Spleen (tissue), 11 donors: ENCODE results near the gene MBNL2. TPM values are rescaled to one million over a fixed set of nuclear protein-coding genes. Genes with fewer than 3 reads are reported as not detected.

Experiments used
- DNase-seq: peaks from one replicate; pipeline ENCODE4 v3.0.0-alpha.2; 2020
- H3K27ac ChIP-seq, 8 donors: fragments of 200-600 bp; sonication (generic) in 7 of 8; 1 replicate in 4 of 8; 2 replicates in 4 of 8; pipeline versions ENCODE4 v1.5.0 to v1.8.0; 2016 to 2021; ENCODE audit warnings: inconsistent platforms in 4 of 8, mild to moderate bottlenecking in 4 of 8, moderate library complexity in 1 of 8
- H3K27me3 ChIP-seq, 7 donors: fragments of 200-600 bp; sonication (generic) in 6 of 7; replicated peaks in 1 of 7; 1 replicate in 4 of 7; 2 replicates in 3 of 7; pipeline versions ENCODE4 v1.5.0 to v1.8.0; 2016 to 2021; ENCODE audit warnings: inconsistent platforms in 3 of 7, mild to moderate bottlenecking in 1 of 7
- H3K36me3 ChIP-seq, 6 donors: fragments of 200-600 bp; sonication (generic) in 5 of 6; 1 replicate in 4 of 6; 2 replicates in 2 of 6; pipeline versions ENCODE4 v1.5.0 to v1.8.0; 2016 to 2021; ENCODE audit warnings: inconsistent platforms in 2 of 6
- H3K4me1 ChIP-seq, 6 donors: fragments of 200-600 bp; sonication (generic) in 5 of 6; 1 replicate in 3 of 6; 2 replicates in 3 of 6; pipeline versions ENCODE4 v1.5.0 to v1.8.0; 2016 to 2021; ENCODE audit warnings: inconsistent platforms in 3 of 6
- H3K4me3 ChIP-seq, 8 donors: fragments of 200-600 bp; sonication (generic) in 7 of 8; 1 replicate in 4 of 8; 2 replicates in 4 of 8; pipeline versions ENCODE4 v1.5.0 to v1.8.0; 2016 to 2021; ENCODE audit warnings: inconsistent platforms in 4 of 8, mild to moderate bottlenecking in 4 of 8, moderate library complexity in 2 of 8
- H3K9me3 ChIP-seq, 8 donors: fragments of 200-600 bp; sonication (generic) in 7 of 8; 1 replicate in 4 of 8; 2 replicates in 4 of 8; pipeline versions ENCODE4 v1.5.0 to v1.8.0; 2016 to 2021; ENCODE audit warnings: inconsistent platforms in 4 of 8
- CTCF ChIP-seq, 11 experiments: fragments of 200-600 bp in 7 of 11; fragments of 450-650 bp in 4 of 11; sonication (generic) in 4 of 11; IDR thresholded peaks in 8 of 11; conservative IDR thresholded peaks in 3 of 11; 1 replicate in 7 of 11; 2 replicates in 4 of 11; pipeline versions ENCODE4 v1.4.0 to v1.8.0; 2016 to 2021; ENCODE audit warnings: antibody characterized with exemption in 11 of 11, inconsistent platforms in 4 of 11, mild to moderate bottlenecking in 1 of 11
- POLR2A ChIP-seq, 3 donors: fragments of 450-650 bp; IDR thresholded peaks; one replicate each; pipeline ENCODE4 v1.5.1; 2017; ENCODE audit warnings: antibody characterized with exemption in 3 of 3, mild to moderate bottlenecking in 1 of 3
- POLR2AphosphoS5 ChIP-seq, 3 donors: sonication (generic); formaldehyde crosslinking; IDR thresholded peaks; one replicate each; pipeline ENCODE4 v1.5.1; 2017; ENCODE audit warnings: antibody characterized with exemption in 3 of 3
- WGBS, 5 donors: extraction: QIAGEN DNeasy Blood & Tissue Kit in 3 of 5; methylation state at CpG; one replicate each; pipeline versions ENCODE4 v1.1.5 to v1.1.7; 2013 to 2018; 5-methylcytosine and 5-hydroxymethylcytosine counted together
- intact Hi-C: fragments of 100-400 bp; cut with DNase I; formaldehyde crosslinking; loops from one replicate; pipeline ENCODE4 v1.15.0; 2023; ENCODE audit warnings: low total_unique reads
- polyA plus RNA-seq, 3 donors: library from polyadenylated mRNA; stranded (reverse); fragments of 200-250 nt; gene quantifications; one replicate each; pipeline ENCODE4 v1.2.1, GENCODE V29; 2013
- total RNA-seq, 7 donors: library from RNA; depleted of rRNA in 3 of 7; stranded (reverse); fragments of >200 nt in 3 of 7; fragmentation: NEBNext Ultra II Directional in 4 of 7; extraction: Animal tissue kit (Norgen Biotek cat#: 25700) in 4 of 7; gene quantifications; one replicate each; pipeline versions ENCODE4 v1.1.0 to v1.2.1, GENCODE V29; 2016 to 2021
- donor health status: healthy with polysubstance abuse.
- donor health status: DM: no; HTN: no; CAD: no; lungs with moderate emphysema.
- donor health status: DM: no; HTN: no; CAD: no.
- donor health status: Bipolar disorder and iron deficiency.
- donor health status: healthy.
- donor health status: DM: no; HTN: no; CAD: no.
- donor health status: DM: yes; HTN: yes; CAD: no.

MBNL2 gene
- total and polyA plus RNA-seq, 10 donors, result 7.0 to 56.3 (median 31.1) TPM

- no peaks in the 10 kb centered on the region for H3K9me3 ChIP-seq
- peaks cover 0 to 68% (median 5%) of the 10 kb centered on the region in 6 donors for H3K36me3 ChIP-seq
- H3K4me3 ChIP-seq, result no peak overlapping the region
- intact Hi-C loops, result no loop called here
- no peak for DNase-seq
- H3K4me1 ChIP-seq, result peaks cover 0 to 5% (median 0%) of the 10 kb centered on the region in 6 donors
- TF ChIP-seq POLR2A (IDR thresholded peaks at IDR 0.05), result no peak
- no peak for TF ChIP-seq CTCF (IDR thresholded peaks at IDR 0.05 in 8 of 11, conservative IDR thresholded peaks at IDR 0.05 in 3 of 11)
- no peak for TF ChIP-seq POLR2AphosphoS5 (IDR thresholded peaks at IDR 0.05)
- 45 to 64% (median 58%) methylated on average over 5 of the region's 5 CpGs for WGBS, 5 donors
- H3K27me3 ChIP-seq, result no peaks in the 10 kb centered on the region
- H3K27ac ChIP-seq, result no peak overlapping the region
These were observed 157.3 kb downstream of the MBNL2 start for GRCh38 chr13:97379386-97379785.

- peaks cover 0 to 13% (median 0%) of the 10 kb centered on the region in 6 donors for H3K4me1 ChIP-seq
- H3K27ac ChIP-seq, result no peak overlapping the region
- H3K36me3 ChIP-seq, result peaks cover 0 to 55% (median 5%) of the 10 kb centered on the region in 6 donors
- 81 to 91% (median 86%) methylated on average over 6 of the region's 6 CpGs for WGBS, 5 donors
- no peaks in the 10 kb centered on the region for H3K27me3 ChIP-seq
- no peak overlapping the region for H3K4me3 ChIP-seq
- TF ChIP-seq CTCF (IDR thresholded peaks at IDR 0.05 in 8 of 11, conservative IDR thresholded peaks at IDR 0.05 in 3 of 11) (no peak), POLR2A (IDR thresholded peaks at IDR 0.05) (no peak), POLR2AphosphoS5 (IDR thresholded peaks at IDR 0.05) (no peak)
- DNase-seq, result no peak
- H3K9me3 ChIP-seq, result no peaks in the 10 kb centered on the region
- intact Hi-C loops, result no loop called here
These were observed 158.6 kb downstream of the MBNL2 start for GRCh38 chr13:97380696-97381095.

- no peak overlapping the region for H3K27ac ChIP-seq
- no peak for DNase-seq
- no peaks in the 10 kb centered on the region for H3K27me3 ChIP-seq
- TF ChIP-seq POLR2AphosphoS5 (IDR thresholded peaks at IDR 0.05) (no peak), CTCF (IDR thresholded peaks at IDR 0.05 in 8 of 11, conservative IDR thresholded peaks at IDR 0.05 in 3 of 11) (no peak)
- 93 to 100% (median 95%) methylated on average over 1 of the region's 1 CpG for WGBS, 5 donors
- no peaks in the 10 kb centered on the region for H3K9me3 ChIP-seq
- peaks cover 0 to 50% (median 3%) of the 10 kb centered on the region in 6 donors for H3K36me3 ChIP-seq
- no peak overlapping the region for H3K4me3 ChIP-seq
- intact Hi-C loops, result no loop called here
- H3K4me1 ChIP-seq, result peaks cover 0 to 17% (median under 1%) of the 10 kb centered on the region in 6 donors
These were observed 159.1 kb downstream of the MBNL2 start for GRCh38 chr13:97381189-97381588.

- no peak for DNase-seq
- Histone ChIP-seq H3K9me3 (no peaks in the 10 kb centered on the region), H3K27me3 (no peaks in the 10 kb centered on the region), H3K27ac (no peak overlapping the region), H3K4me1 (peaks cover 0 to 28% (median 5%) of the 10 kb centered on the region in 6 donors), H3K36me3 (peaks cover 0 to 39% (median 0%) of the 10 kb centered on the region in 6 donors), H3K4me3 (no peak overlapping the region)
- WGBS, 5 donors, result 91 to 98% (median 95%) methylated on average over 5 of the region's 5 CpGs
- intact Hi-C loops, result no loop called here
- no peak for TF ChIP-seq POLR2A (IDR thresholded peaks at IDR 0.05)
- TF ChIP-seq POLR2AphosphoS5 (IDR thresholded peaks at IDR 0.05), result no peak
- TF ChIP-seq CTCF (IDR thresholded peaks at IDR 0.05 in 8 of 11, conservative IDR thresholded peaks at IDR 0.05 in 3 of 11), result no peak
These were observed 160.1 kb downstream of the MBNL2 start for GRCh38 chr13:97382276-97382675.
